Lung (tissue), 12 donors: ENCODE results near the gene C1RL. TPM values are rescaled to one million over a fixed set of nuclear protein-coding genes. Genes with fewer than 3 reads are reported as not detected.

Experiments
- ATAC-seq: fragments of 200-7000 bp; cut with Tn5 transposase; one replicate; pipeline ENCODE4 v1.9.1; 2020; ENCODE audit warnings: moderate number of reproducible peaks; ENCODE audit not compliant: insufficient read depth, low FRiP score
- DNase-seq, 3 donors: peaks; one replicate each; pipeline ENCODE4 v3.0.0-alpha.2; 2013 to 2017
- H3K27ac ChIP-seq, 2 donors: one replicate each; pipeline ENCODE4 v1.5.1; 2013; ENCODE audit warnings: mild to moderate bottlenecking in 2 of 2, moderate library complexity in 2 of 2, control low read depth in 1 of 2, inconsistent platforms in 1 of 2, low read depth in 1 of 2, low read length in 1 of 2
- H3K27me3 ChIP-seq, 3 donors: one replicate each; pipeline ENCODE4 v1.5.1; 2013; ENCODE audit warnings: low read length in 2 of 3; ENCODE audit not compliant: control insufficient read depth in 3 of 3, insufficient read depth in 3 of 3
- H3K36me3 ChIP-seq, 4 donors: one replicate each; pipeline ENCODE4 v1.5.1; 2013; ENCODE audit warnings: low read length in 4 of 4, mild to moderate bottlenecking in 1 of 4, moderate library complexity in 1 of 4; ENCODE audit not compliant: control insufficient read depth in 4 of 4, insufficient read depth in 4 of 4
- H3K4me1 ChIP-seq, 5 donors: one replicate each; pipeline ENCODE4 v1.5.1; 2013; ENCODE audit warnings: low read length in 5 of 5, mild to moderate bottlenecking in 2 of 5, moderate library complexity in 1 of 5; ENCODE audit not compliant: control insufficient read depth in 5 of 5, insufficient read depth in 5 of 5
- H3K4me3 ChIP-seq: one replicate; pipeline ENCODE4 v1.5.1; 2013; ENCODE audit warnings: mild to moderate bottlenecking, control low read depth, moderate library complexity
- H3K9ac ChIP-seq, 2 donors: one replicate each; pipeline ENCODE4 v1.5.1; 2013; ENCODE audit warnings: low read length in 2 of 2, control low read depth in 1 of 2; ENCODE audit not compliant: insufficient read depth in 1 of 2
- H3K9me3 ChIP-seq, 4 donors: one replicate each; pipeline ENCODE4 v1.5.1; 2013; ENCODE audit warnings: low read length in 3 of 4, mild to moderate bottlenecking in 1 of 4, moderate library complexity in 1 of 4; ENCODE audit not compliant: control insufficient read depth in 4 of 4, insufficient read depth in 3 of 4
- CTCF ChIP-seq: IDR thresholded peaks from 2 replicates; pipeline ENCODE4 v1.5.1; 2012; ENCODE audit warnings: mild to moderate bottlenecking; ENCODE audit errors: control extremely low read depth, extremely low read depth
- WGBS, 2 donors: extraction: QIAGEN DNeasy Blood & Tissue Kit; methylation state at CpG; one replicate each; pipeline ENCODE4 v1.1.7; 2013; 5-methylcytosine and 5-hydroxymethylcytosine counted together
- polyA plus RNA-seq, 2 donors: library from polyadenylated mRNA; stranded (reverse); fragments of 200-250 nt; gene quantifications; one replicate each; pipeline ENCODE4 v1.2.1, GENCODE V29; 2013
- total RNA-seq, 2 donors: library from RNA; depleted of rRNA in 1 of 2; stranded (reverse); fragments of >200 nt in 1 of 2; gene quantifications; one replicate each; pipeline ENCODE4 v1.2.1, GENCODE V29; 2014 to 2021
- donor health status: control.
- donor health status: control.
- donor health status: Bipolar disorder and iron deficiency.
- donor health status: healthy.
- donor health status: DM: yes; HTN: yes; CAD: no.

The C1RL gene
- total and polyA plus RNA-seq, 4 donors = 60.5 to 116 (median 86.5) TPM

- Histone ChIP-seq H3K9me3 (no peaks in the 10 kb centered on the region), H3K4me3 (no peak overlapping the region), H3K27me3 (no peaks in the 10 kb centered on the region), H3K4me1 (peaks cover 0 to 10% (median 3%) of the 10 kb centered on the region in 5 donors), H3K27ac (peak overlapping the region in 1 of 2 donors; percentile 58), H3K36me3 (peaks cover 0 to 22% (median 14%) of the 10 kb centered on the region in 4 donors), H3K9ac (no peak overlapping the region)
- 79 to 86% methylated on average over 12 of the region's 12 CpGs for WGBS, 2 donors
- TF ChIP-seq CTCF = no peak
- ATAC-seq = no peak
- DNase-seq = no peak
Observed at GRCh38 chr12:7150356-7150755, 41.3 kb upstream of the C1RL start.

- Histone ChIP-seq H3K9me3 (peaks cover 0 to 3% (median 0%) of the 10 kb centered on the region in 4 donors), H3K36me3 (peaks cover 0 to 27% (median 19%) of the 10 kb centered on the region in 4 donors), H3K27me3 (no peaks in the 10 kb centered on the region), H3K4me3 (no peak overlapping the region), H3K4me1 (peaks cover 0 to 8% (median 0%) of the 10 kb centered on the region in 5 donors), H3K27ac (no peak overlapping the region), H3K9ac (no peak overlapping the region)
- TF ChIP-seq CTCF = no peak
- ATAC-seq (no peak), DNase-seq (no peak)
- 97 to 98% methylated on average over 7 of the region's 7 CpGs for WGBS, 2 donors
Observed at GRCh38 chr12:7146906-7147305, 37.9 kb upstream of the C1RL start.

GRCh38 chr12:7146228-7146627 is 37.2 kb upstream of the C1RL start:
- Histone ChIP-seq H3K36me3 (peaks cover 0 to 28% (median 19%) of the 10 kb centered on the region in 4 donors), H3K27me3 (no peaks in the 10 kb centered on the region), H3K9me3 (peaks cover 0 to 3% (median 0%) of the 10 kb centered on the region in 4 donors), H3K4me3 (no peak overlapping the region), H3K27ac (no peak overlapping the region), H3K9ac (no peak overlapping the region), H3K4me1 (peaks cover 0 to 8% (median 0%) of the 10 kb centered on the region in 5 donors)
- DNase-seq (no peak), ATAC-seq (no peak)
- WGBS, 2 donors = 91 to 94% methylated on average over 7 of the region's 7 CpGs
- TF ChIP-seq CTCF = no peak

- Histone ChIP-seq H3K4me3 (no peak overlapping the region), H3K9ac (no peak overlapping the region), H3K36me3 (peaks cover 0 to 24% (median 15%) of the 10 kb centered on the region in 4 donors), H3K27ac (no peak overlapping the region), H3K27me3 (no peaks in the 10 kb centered on the region), H3K9me3 (peaks cover 0 to 3% (median 0%) of the 10 kb centered on the region in 4 donors), H3K4me1 (peaks cover 0 to 4% (median 0%) of the 10 kb centered on the region in 5 donors)
- ATAC-seq (no peak), DNase-seq (no peak)
- WGBS, 2 donors = 78 to 83% methylated on average over 4 of the region's 4 CpGs
- no peak for TF ChIP-seq CTCF
Observed at GRCh38 chr12:7145671-7146070, 36.7 kb upstream of the C1RL start.
